ENCODE measurements around the gene SORCS2.

Gene SORCS2

DNA sequence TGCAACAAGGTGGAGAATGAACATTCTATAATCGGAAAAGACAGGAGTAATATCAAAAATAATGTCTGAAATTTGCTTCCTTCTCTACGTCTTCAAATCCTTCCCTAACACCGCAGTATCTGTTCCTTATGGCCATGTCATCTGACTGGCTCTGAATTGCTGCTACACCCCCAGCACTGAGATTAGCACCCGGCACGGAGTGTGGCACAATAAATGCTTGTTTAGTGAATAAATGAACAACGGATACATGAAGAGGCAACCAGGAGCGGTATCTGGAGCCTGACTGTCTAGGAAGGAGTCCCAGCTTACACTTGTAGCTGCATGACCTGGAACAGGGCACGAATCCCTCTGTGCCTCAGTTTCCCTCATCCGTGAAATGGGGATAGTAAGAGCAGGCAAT lies 583.1 kb downstream of the SORCS2 start:
- in situ Hi-C loops (cut with MboI; ENCODE audit: low sequenced_read_pairs), result no loop called here

DNA sequence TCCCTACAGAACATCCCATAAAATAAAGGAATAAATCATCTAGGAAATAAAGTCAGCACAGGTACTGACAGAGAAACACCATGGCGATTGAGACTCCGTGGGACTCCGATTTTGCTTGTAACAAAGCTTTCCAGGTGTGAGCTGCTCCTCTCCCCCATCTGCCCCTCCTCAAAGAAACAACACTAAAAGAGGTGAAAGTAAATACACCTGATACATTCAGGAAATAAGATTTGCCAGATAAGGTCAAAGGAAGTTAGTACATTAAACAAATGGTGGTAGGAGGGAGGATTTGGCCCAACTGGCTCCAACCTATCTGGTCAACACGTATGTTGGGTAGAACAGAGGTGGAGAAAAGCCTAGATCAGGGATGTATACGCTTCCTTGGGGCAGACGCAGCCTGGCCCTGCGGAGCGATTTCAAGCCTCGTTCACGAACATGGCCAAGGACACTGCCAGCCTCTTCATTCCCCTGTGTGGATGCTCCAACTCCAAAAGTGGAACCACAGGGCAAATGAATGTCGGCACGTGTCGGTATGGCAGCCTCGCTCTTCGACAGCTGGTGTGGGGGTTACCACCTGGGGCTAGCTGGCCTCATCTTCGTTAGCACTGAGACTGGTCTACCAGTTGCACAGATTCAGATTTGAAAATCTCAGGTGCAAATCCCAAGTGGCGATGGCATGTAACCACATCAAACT lies 584.8 kb downstream of the SORCS2 start:
- in situ Hi-C loops (cut with MboI; ENCODE audit: low sequenced_read_pairs), result no loop called here

DNA sequence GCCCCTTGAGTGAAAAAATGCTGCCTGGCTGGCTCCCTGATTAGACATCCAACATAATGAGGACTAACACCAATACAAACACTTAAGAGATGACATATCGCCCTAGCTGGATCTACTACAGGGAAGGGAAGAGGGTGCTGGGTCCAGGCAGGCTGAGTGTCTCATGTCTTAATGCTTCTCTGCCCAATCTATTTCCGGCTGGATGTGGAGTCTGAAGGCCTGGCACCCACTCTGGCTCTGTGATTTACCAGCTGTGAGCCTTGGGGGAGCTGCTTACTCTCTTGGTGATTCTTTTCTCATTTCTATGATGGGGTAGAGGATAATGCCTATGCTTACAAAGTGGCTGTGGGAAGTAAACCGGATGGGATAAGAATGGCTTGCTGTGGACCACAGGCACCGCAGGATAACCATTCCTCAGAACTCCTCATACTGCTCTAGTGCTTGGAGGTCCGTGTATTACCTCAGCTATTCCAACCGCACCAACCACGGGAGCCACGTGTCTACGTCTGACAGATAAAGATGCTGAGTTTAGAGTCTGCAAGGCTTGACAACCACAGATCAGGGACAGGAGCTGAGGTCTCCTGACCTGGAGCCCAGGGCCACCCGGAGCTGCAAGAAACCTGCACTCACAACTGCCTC lies 585.7 kb downstream of the SORCS2 start:
- in situ Hi-C loops (cut with MboI; ENCODE audit: low sequenced_read_pairs), result no loop called here

DNA sequence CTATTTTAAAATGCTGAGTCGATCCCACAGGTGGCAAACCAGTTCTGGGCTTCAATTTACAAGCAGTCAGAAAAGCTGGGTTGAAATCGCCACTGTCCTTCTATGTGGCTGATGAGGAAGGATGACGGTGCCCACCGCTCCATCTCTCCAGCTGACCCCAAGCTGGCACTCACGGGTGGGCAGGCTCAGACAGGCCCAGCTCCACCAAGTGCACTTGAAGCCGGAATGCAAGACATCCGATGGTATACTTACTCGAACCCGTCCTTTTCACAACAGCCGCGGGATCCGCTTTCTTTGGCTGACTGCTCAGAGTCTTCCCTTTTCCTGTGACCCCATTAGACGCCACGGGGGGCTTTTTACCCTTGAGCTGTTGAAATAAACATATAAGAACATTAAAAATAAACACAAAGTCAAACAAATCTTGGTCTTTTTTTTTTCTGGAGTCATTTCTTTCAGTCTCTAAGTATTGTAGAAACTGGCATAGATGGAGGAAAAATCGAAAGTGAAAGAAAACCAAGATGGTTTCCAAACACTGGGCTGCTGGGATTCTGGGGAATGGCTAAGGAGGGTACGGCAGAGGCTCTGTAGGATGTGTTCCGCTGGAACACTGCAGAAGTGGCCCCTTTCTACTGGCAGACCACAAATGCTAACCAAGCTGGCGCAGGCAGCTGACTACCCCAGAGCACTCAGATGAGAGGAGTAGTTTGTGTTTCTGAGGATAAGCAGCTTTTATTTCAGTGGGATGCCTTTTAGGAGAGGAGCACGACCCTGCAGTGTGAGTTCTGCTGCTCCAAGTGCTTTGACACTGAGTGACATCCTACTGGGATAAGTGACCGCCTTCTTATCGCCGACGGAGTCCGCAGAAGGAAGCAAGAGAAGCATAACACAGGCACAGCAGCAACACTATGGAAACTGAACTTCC lies 586.4 kb downstream of the SORCS2 start:
- in situ Hi-C loops (cut with MboI; ENCODE audit: low sequenced_read_pairs), result no loop called here

DNA sequence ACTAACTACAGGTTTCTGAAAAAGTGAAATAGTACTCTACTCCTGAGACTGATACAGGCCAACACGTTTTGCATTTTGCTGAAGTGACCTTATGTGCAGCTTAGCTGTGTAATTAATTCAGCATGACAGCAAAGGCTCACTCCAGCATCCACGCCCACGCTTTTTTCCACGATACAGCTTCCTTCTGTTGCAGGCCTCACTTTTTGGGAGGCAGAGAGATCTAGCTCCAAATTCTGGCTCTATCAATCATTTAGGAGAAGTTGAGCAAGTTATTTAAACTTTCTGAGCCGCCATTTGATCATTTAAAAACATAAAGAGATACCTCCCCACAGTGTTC lies 587.1 kb downstream of the SORCS2 start:
- in situ Hi-C loops (cut with MboI; ENCODE audit: low sequenced_read_pairs), result no loop called here

DNA sequence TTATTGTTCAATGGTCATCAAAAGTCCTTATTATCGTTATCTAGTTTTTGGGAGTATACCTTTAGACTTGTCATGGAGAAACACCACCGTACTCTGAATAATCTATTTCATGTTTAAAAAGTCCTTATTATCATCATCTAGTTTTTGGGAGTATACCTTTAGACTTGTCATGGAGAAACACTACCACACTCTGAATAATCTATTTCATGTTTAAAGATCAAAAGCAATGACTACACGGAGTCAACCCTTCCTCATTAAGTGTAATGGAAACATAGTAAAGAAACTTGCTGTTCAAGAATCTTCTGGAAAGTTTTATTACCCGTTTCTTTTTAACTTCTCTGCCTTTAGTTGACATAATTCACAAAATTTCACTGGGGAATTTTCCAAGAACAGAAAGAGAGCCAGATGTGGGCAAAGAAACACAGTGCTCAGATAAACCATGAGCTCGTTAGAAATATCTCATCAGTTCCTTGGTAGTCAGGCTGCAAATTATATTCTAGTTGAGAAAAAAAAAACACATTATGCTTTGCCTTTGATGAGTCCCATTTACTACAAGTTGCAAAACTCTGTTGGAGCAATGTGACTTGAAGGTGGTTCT lies 588.5 kb downstream of the SORCS2 start:
- in situ Hi-C loops (cut with MboI; ENCODE audit: low sequenced_read_pairs), result no loop called here

DNA sequence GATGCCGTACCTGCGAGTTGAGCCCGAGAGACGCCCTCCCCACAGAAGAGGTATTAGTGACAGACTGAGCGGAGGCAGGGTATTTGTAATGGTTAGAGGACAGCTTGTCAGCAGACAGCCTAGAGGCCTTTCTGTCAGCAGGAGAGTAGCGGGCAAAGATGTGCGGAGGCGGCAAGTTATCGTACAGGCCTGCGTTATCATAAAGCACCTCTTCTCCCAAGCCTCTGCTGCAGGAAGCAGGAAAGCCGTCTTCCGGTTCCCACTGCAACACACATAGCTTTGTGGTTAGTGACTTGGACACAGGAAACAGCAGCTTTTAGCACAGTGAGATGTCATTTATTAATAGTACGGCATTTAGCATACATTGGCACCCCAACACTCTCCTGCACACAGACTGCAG lies 589.0 kb downstream of the SORCS2 start:
- in situ Hi-C loops (cut with MboI; ENCODE audit: low sequenced_read_pairs), result no loop called here

DNA sequence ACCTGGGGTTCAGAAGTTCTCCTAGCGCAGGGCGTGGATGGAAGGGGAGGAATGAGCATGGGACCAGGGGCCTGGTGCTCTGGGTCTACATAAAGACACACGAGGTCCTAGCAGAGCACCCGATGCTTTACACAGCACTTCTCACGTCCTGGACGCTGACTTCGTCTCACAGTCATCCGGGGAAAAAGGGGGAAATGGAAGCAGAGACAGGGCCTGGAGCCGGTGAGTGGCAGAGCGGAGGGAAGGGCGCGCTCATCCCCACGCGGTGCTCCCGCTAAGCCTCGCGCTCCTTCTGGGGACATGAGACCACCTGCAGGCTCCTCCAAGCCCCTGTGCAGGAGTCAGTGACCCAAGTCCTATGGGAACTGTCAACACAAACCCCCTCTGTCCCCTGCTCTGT lies 589.7 kb downstream of the SORCS2 start:
- in situ Hi-C loops (cut with MboI; ENCODE audit: low sequenced_read_pairs), result no loop called here

DNA sequence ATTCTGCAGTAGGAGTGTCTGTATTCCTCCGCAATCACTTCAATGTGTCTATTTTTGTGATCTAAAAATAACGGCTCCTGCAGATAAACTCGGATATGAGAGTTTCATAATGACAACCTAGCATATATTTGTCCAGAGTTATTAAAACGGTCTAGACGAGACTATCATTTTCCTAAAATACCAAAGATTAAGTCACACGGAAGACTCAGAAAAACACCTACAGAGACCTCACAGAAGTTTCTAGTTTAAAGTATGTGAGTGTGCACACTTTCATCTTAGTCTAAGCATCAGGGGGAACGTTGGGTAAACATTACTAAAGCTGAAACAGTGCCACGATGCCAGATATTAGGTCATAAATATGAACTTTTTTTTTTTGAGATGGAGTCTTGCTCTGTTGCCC lies 590.4 kb downstream of the SORCS2 start:
- in situ Hi-C loops (cut with MboI; ENCODE audit: low sequenced_read_pairs), result no loop called here

DNA sequence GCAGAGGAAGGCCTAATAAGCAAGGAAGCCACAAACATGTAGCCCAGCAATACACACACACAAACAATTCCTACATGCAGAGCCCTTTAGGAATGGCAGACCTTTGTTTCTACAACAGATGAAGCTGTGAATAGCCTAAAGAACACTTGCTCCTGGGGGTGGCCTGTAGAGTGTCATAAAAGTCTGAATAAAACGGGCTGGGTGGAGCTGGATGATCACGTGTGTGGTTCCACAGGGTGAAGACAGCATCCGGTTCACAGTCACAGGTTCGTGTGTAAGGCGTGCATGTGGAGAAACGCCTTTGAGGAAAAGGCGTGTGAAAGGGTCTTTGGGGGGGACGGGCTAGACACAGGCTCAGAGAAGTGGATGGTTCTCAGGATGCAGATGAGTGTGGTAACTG lies 591.2 kb downstream of the SORCS2 start:
- in situ Hi-C loops (cut with MboI; ENCODE audit: low sequenced_read_pairs), result no loop called here

DNA sequence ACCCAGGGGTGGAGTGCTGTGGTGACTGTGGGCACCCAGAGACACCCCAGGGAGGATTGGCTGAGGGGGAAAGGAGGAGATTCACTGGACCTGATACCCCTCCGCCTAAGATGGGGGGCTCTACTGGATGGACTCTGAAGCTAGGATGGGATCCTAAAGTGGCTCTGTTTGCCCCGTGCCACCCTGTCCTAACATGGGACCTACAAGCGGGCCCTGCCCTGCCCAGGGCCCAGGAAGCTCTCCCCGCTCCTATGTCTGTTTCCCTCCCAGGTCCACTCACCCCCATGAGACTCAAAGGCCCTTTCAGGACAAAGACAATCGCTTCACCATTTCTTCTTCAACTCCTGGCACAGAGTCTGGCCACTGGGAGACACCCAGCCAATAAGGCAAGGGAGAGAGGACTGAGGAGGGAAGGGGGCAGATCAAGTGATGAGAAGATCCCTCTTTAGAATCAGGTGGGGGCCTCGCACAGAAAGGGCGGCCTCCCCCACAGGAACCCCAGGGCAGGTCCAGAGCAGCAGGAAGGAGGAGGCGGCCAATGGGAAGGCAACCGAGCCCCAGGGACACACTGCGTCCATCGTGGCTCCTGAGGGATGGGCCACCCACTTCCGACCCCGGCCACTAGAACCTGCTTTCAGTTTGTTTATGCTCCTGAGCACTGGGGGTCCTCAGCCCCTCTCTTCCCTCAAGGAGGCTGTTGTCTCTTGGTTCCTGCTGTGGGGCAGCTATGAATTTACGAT lies 592.0 kb downstream of the SORCS2 start:
- in situ Hi-C loops (cut with MboI; ENCODE audit: low sequenced_read_pairs), result no loop called here

DNA sequence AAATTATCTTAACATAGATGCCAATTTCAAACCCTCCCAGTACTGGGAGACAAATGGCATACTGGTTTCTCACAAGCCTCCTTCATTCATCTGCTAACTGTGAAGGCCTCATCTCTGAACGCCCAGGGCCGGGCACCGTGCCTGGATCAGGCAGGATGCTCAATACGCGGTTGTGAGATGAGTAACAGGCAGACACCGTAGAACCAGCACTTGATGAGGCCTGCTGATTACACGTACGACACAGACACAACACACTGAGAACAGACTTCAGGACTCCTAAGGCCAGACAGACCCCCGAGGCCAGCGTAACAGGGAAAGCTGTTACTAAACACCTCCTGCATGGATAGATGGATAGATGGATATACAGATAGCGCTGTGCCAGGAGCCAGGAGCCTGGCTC lies 592.7 kb downstream of the SORCS2 start:
- in situ Hi-C loops (cut with MboI; ENCODE audit: low sequenced_read_pairs), result no loop called here

DNA sequence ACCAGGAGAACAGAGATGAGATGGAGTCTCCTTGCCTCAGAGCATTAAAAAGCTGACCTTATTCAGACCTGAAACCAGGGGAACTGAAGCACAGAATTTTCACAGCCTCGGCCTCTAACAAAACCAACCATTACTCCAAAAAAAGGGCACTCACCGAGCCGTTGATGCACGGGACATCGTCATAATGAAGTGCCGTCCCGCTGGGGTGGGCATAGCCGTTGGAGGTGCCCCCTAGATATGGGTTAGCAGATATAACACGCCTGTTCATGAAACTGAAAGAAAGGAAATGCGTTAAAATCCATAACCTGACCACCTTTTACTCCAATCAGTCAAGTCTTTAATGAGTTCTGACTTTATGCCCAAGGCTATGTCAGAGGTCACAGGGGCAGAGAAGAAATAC lies 593.7 kb downstream of the SORCS2 start:
- in situ Hi-C loops (cut with MboI; ENCODE audit: low sequenced_read_pairs), result no loop called here

DNA sequence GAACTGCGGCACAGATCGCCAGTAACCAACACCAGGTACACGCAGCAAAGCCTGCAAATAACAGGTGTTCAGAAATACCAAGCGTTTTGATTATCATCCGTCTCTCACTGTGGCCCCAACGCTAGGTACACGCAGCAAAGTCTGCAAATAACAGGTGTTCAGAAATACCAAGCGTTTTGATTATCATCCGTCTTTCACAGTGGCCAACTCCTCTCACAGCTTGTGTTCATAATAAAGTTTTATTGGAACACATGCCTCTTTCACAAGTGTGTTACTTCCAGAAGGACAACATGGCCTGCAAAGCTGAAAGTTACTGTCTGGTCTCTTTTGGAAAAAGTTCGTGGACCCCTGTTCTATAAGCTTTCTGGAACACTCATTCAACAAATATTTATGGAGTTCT lies 594.2 kb downstream of the SORCS2 start:
- in situ Hi-C loops (cut with MboI; ENCODE audit: low sequenced_read_pairs), result no loop called here

DNA sequence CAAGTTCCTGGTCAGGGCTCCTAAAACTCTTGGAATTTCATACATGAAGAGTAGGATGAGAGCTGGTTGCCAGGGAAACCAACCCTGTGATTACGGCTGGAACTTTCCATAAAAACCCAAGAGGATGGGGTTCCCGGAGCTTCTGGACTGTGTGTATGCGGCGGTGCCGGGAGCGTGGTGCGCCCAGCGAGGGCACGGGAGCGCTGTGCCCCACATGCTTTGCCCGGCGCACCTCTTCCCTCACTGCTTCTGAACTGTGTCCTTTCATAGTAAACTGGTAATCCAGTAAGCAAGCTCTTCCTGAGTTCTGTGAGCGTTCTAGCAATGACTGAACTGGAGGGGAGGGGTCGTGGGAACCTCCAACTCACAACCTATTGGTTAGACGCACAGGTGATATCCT lies 594.7 kb downstream of the SORCS2 start:
- in situ Hi-C loops (cut with MboI; ENCODE audit: low sequenced_read_pairs), result no loop called here

DNA sequence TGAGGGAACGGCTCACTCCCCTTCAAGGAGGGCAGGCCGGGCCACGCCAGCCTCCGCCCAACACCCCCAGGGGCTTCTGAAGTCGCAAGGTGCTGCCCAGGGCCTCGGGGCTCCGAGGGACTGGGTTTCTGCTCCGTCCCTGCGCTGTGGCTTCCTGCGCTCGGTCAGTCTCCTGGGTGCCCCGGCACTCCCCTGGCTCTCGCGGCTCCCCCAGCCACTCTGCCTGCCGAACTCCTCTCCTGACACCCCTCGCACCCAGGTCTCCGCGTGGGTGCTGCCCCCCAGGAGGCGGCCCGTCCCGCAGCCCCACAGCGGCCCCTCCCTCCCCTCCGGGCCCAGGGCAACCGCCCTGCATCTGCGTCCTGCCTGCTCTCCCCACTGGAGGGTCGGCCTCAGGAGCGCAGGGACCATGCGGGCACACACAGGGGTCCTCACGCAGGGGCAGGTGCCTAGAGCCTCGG lies 595.4 kb downstream of the SORCS2 start:
- in situ Hi-C loops (cut with MboI; ENCODE audit: low sequenced_read_pairs), result no loop called here

DNA sequence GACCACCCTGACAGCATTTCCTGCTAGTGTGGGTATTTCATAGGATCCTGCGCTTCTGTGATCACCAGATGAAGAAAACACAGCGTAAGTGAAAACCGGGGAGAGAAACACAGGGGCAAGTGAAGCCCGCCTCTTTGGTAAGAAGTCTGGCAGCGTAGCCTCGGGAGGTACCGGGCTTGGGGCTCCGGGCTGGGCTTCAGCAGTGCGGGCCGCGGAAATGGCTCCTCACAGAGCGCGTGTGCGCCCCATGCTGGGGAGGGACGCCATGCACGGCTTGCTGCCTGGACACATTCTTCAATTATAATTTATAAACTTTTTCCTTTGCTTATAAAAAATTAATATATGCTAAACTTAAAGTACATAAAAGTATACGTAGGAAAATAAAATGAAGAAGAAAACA lies 595.9 kb downstream of the SORCS2 start:
- in situ Hi-C loops (cut with MboI; ENCODE audit: low sequenced_read_pairs), result no loop called here

DNA sequence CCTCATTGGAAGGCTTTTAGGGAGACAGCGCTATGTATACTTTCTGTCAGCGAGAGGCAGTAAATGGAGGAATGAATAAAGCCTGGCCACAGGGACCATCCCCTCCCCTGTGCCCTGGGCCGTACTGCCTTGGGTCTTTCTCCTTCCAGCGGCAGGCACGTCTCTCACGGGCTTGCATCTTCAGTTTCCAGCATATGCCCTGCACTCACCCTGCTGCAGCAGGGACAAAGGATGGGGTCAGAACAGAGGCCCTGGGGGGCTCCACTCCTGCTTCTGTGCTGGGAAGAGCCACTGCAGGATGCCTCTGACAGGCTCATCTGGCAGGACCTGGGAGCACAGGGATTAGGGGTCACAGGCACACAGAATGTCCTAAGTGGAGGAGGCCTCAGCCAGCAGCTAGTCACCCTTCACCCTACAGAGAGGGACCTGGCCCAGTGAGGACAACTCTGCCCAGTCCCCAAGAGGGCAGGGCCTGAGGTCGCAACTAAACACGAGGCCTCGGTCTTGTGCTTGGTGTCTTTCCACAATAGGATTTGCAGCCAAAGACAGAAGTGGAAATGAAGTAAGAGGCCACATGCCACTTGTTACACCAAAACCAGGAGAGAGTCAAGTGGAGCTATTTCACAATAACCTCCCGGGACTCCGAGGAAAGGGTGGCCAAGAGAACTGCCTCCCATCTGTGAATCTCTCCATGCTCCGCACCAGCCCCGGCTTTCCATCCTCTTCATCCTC lies 596.5 kb downstream of the SORCS2 start:
- in situ Hi-C loops (cut with MboI; ENCODE audit: low sequenced_read_pairs), result no loop called here

DNA sequence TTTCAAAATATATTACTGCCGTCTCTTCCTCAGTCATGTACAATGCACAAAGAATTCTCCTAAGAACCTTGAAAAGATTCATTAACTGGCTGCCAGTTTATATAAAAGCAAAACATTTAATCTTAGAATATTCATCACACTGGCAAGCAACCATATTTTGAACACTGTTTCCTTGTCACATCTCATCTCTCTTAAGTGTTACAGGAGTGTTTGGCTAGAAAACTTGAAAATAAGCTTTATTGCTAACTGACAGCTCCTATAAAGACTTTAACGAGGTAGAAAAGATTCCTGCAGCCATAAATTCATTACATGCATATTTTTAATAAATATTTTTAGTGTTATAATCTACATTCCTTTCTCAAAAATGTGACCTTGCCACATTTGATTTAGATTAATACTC lies 597.7 kb downstream of the SORCS2 start:
- in situ Hi-C loops (cut with MboI; ENCODE audit: low sequenced_read_pairs), result no loop called here

DNA sequence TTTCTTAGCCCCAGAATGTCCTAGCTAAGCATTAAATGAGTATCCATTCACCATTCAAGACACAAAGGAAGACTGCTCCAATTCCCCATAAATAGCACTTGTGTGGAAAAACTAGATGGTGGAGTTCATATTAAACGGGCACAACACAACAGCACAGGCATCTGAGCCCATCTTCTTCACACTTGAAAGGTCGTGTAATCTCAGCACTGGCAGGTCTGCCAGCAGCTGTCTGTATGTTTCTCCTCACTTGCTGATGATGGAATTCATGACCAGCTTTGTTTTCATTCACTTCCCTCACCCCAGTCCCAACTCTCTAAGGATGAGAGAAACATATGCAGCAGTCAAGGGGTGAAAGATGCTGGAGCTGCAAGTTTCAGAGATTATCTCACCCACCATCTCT lies 598.7 kb downstream of the SORCS2 start:
- in situ Hi-C loops (cut with MboI; ENCODE audit: low sequenced_read_pairs), result no loop called here
